ENCODE results near the gene ARFIP2.
A peak's percentile ranks its signal among the peaks of the same experiment; 100 is the strongest.

ARFIP2 gene

GRCh38 chr11:6440906-6441358, 40.2 kb downstream of the ARFIP2 start, which contains the start of gene HPX:
TSS of gene HPX (minus strand) at chr11:6440987. CDS start at chr11:6440963, 24 bp downstream.
- no peak for DNase-seq

GRCh38 chr11:6438979-6439571, 42.1 kb downstream of the ARFIP2 start:
- peak; percentile 18 for DNase-seq

- no peak for DNase-seq
These were observed 43.1 kb downstream of the ARFIP2 start for GRCh38 chr11:6437993-6438392.

DNA sequence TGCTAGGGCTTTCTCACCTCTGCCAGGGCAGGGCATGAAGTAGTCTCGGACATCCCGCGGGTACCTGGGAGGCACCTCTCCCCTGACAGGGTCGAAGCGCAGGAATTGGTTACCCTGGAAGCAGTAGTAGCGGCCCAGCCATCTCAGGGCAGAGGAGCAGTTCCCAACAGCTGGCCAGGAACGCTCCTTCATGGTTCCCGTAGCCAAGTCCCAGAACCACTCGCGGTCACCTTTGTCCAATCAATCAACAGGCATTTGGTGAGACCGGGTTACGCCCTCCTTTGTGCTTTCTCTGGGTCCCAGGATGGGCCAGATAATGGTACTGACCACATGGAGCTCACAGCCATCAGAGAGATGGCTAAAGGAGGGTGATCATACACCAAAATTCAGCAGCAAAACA, 43.7 kb downstream of the ARFIP2 start:
- no peak for DNase-seq

DNA sequence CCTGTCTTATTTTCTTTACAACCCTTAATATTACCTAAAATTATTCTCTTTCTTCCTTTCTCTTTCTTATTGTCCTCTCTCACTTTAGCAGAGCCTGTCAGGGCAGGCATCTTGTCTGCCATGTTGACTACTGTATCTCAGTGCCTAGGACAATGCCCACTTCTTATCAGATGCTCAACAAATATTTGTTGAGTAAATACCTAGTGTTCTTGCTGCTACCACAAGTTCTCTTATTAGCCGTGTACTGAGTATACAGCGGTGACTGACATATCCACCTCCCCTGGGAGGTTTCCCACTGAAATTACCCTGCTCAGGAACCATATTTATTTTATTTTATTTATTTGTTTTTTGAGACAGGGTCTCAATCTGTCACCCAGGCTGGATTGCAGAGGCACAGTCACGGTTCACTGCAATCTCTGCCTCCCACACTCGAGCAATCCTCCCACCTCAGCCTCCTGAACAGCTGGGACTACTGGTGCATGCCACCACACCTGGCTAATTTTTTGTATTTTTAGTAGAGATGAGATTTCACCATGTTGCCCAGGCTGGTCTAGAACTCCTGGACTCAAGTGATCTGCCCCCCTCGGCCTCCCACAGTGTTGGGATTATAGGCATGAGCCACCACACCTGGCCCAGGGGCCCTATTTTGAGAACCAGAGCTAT, 47.0 kb downstream of the ARFIP2 start:
- no peak for DNase-seq

DNA sequence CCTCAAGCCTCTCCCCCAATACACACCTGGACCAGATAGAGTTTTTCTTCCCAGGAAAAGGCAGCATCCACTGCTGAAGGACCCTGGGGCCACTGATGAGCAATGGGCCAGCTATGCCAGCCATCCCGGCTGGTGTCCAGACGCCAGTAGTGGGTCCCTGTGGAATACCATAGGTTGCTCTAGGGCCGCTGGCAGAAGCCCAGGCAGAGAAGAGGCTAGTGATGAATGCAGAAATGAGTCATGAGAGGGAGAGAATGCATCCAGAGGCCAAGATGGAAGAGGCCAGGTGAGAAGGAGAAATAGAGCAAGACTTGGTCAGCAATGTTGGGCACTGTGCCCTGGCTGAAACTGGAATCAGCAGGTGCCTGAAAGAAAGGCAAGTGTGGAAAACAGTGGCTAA, 49.3 kb downstream of the ARFIP2 start:
- no peak for DNase-seq

DNA sequence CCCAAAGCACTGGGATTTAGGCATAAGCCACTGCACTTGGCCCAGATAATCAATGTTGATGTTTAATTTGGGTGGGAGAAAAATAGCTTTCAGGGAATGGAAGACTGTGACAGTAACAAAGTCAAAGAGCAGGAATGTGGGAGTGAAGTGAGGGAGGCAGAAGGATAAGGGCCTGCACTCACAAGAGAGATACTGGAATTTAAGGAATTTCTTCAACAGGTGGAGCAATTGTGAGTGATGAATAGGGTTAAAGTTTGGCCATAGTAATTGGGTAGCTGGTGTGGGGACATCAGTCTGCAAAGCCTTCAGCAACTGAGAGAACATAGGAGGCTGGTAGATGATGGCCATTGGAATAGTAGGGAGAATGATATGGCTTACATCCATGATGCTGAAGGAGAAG, 53.6 kb downstream of the ARFIP2 start:
- DNase-seq = no peak
